RWPE2 (cell line): ENCODE measurements around the gene KRABD2.

Experiments
- ATAC-seq: fragments of 200-7000 bp; cut with Tn5 transposase; 3 replicates; pipeline ENCODE4 v1.9.1; 2021; ENCODE audit warnings: low read depth
- DNase-seq: peaks from one replicate; pipeline ENCODE4 v3.0.0-alpha.2; 2020; ENCODE audit warnings: low spot score
- H3K27ac ChIP-seq: fragments of 450-650 bp; 2 replicates; pipeline ENCODE4 v1.5.1; 2017; ENCODE audit warnings: mild to moderate bottlenecking; ENCODE audit not compliant: poor library complexity, severe bottlenecking
- H3K27me3 ChIP-seq: fragments of 250-450 bp; sonication (Bioruptor Pico); 2 replicates; pipeline ENCODE4 v1.5.1; 2021; ENCODE audit warnings: mild to moderate bottlenecking, moderate library complexity; ENCODE audit not compliant: insufficient read depth, poor library complexity, severe bottlenecking
- H3K36me3 ChIP-seq: fragments of 250-450 bp; sonication (Bioruptor Pico); 2 replicates; pipeline ENCODE4 v1.5.1; 2020; ENCODE audit warnings: low read depth, mild to moderate bottlenecking, moderate library complexity
- H3K4me1 ChIP-seq: fragments of 250-450 bp; sonication (Bioruptor Pico); 2 replicates; pipeline ENCODE4 v1.5.1; 2021; ENCODE audit warnings: mild to moderate bottlenecking, moderate library complexity; ENCODE audit not compliant: insufficient read depth, poor library complexity, severe bottlenecking
- H3K4me3 ChIP-seq: fragments of 250-450 bp; sonication (Bioruptor Pico); 2 replicates; pipeline ENCODE4 v1.5.1; 2021; ENCODE audit warnings: mild to moderate bottlenecking, moderate library complexity; ENCODE audit not compliant: severe bottlenecking
- H3K9me3 ChIP-seq: fragments of 250-450 bp; sonication (Bioruptor Pico); 2 replicates; pipeline ENCODE4 v1.5.1; 2021; ENCODE audit warnings: mild to moderate bottlenecking, moderate library complexity; ENCODE audit not compliant: severe bottlenecking
- CTCF ChIP-seq: fragments of 450-650 bp; IDR thresholded peaks from one replicate; pipeline ENCODE4 v1.5.1; 2017; ENCODE audit warnings: mild to moderate bottlenecking, moderate library complexity; ENCODE audit not compliant: poor library complexity, severe bottlenecking

KRABD2 gene

GRCh38 chr17:8345951-8346665 lies 30.4 kb downstream of the KRABD2 start:
- Histone ChIP-seq H3K36me3 (no peaks in the 10 kb centered on the region), H3K27me3 (no peaks in the 10 kb centered on the region), H3K27ac (no peak overlapping the region), H3K4me3 (no peak overlapping the region), H3K4me1 (no peaks in the 10 kb centered on the region), H3K9me3 (no peaks in the 10 kb centered on the region)
- DNase-seq (no peak), ATAC-seq (no peak)
- no peak for TF ChIP-seq CTCF

GRCh38 chr17:8345052-8345690 lies 31.3 kb downstream of the KRABD2 start:
- no peaks in the 10 kb centered on the region for H3K27me3 ChIP-seq
- ATAC-seq: no peak

GRCh38 chr17:8341456-8341855 lies 35.0 kb downstream of the KRABD2 start:
- H3K9me3 ChIP-seq: no peaks in the 10 kb centered on the region
- no peaks in the 10 kb centered on the region for H3K36me3 ChIP-seq
- H3K4me3 ChIP-seq: no peak overlapping the region
- no peaks in the 10 kb centered on the region for H3K27me3 ChIP-seq
- TF ChIP-seq CTCF: no peak
- ATAC-seq (no peak), DNase-seq (no peak)
- H3K27ac ChIP-seq: no peak overlapping the region
- no peaks in the 10 kb centered on the region for H3K4me1 ChIP-seq

More at GRCh38 chr17:8345052-8345690, 31.3 kb downstream of the KRABD2 start:
- H3K4me1 ChIP-seq: no peaks in the 10 kb centered on the region
- TF ChIP-seq CTCF: no peak
- H3K27ac ChIP-seq: no peak overlapping the region
- no peak overlapping the region for H3K4me3 ChIP-seq
- no peaks in the 10 kb centered on the region for H3K36me3 ChIP-seq
- no peak for DNase-seq
- H3K9me3 ChIP-seq: no peaks in the 10 kb centered on the region

GRCh38 chr17:8339540-8339939 lies 37.0 kb downstream of the KRABD2 start, which contains the start of gene ODF4:
ODF4 (plus strand) TSS chr17:8339840; CDS start chr17:8340052, 212 bp downstream.
- Histone ChIP-seq H3K27me3 (no peaks in the 10 kb centered on the region), H3K27ac (no peak within 1 kb of the TSS), H3K4me1 (no peaks in the 10 kb centered on the region), H3K36me3 (no peaks in the 10 kb centered on the region), H3K9me3 (no peaks in the 10 kb centered on the region), H3K4me3 (no peak within 1 kb of the TSS)
- no peak for DNase-seq
- TF ChIP-seq CTCF: no peak
- ATAC-seq: no peak

GRCh38 chr17:8338753-8339140 lies 37.8 kb downstream of the KRABD2 start:
- Histone ChIP-seq H3K4me3 (no peak overlapping the region), H3K27me3 (no peaks in the 10 kb centered on the region), H3K27ac (no peak overlapping the region), H3K9me3 (no peaks in the 10 kb centered on the region), H3K4me1 (no peaks in the 10 kb centered on the region), H3K36me3 (no peaks in the 10 kb centered on the region)
- no peak for TF ChIP-seq CTCF
- no peak for DNase-seq
- ATAC-seq: no peak
